PC-3 (cell line): Measurements from ENCODE around the gene TF.

ENCODE experiments used
- EZH2 ChIP-seq: fragments of 300-600 bp; sonication (generic); IDR thresholded peaks from one replicate; pipeline ENCODE4 v1.6.1; 2017; ENCODE audit warnings: antibody characterized with exemption, mild to moderate bottlenecking, low read length; ENCODE audit not compliant: unreplicated experiment
- EZH2phosphoT487 ChIP-seq: fragments of 300-600 bp; sonication (generic); IDR thresholded peaks from 2 replicates; pipeline ENCODE4 v1.6.1; 2018; ENCODE audit warnings: mild to moderate bottlenecking, antibody characterized with exemption, low read length, borderline replicate concordance
- TF ChIP-seq, protein P1 (sequence below): fragments of 300-600 bp; sonication (generic); conservative IDR thresholded peaks from 2 replicates; pipeline ENCODE4 v1.5.1; 2017; ENCODE audit warnings: antibody characterized with exemption, low read depth, mild to moderate bottlenecking, low read length

DNA sequence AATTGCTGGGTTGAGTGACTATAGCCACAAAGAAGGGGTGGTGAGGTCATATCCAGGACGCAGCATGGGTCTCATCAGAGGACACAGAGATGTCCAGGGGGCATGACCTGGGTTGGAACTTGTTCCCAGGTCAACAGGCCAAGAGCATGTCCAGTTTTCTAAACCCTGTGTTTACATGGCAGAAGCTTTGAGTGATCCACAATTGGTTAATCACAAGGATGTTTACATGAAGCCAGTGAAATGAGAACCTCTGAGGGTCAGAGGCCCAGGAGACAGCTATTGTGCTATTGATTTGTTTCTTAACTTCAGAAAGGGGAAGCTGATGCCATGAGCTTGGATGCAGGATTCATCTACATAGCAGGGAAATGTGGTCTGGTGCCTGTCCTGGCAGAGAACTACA, 42.3 kb upstream of the TF start:
- TF ChIP-seq, protein P1, sequence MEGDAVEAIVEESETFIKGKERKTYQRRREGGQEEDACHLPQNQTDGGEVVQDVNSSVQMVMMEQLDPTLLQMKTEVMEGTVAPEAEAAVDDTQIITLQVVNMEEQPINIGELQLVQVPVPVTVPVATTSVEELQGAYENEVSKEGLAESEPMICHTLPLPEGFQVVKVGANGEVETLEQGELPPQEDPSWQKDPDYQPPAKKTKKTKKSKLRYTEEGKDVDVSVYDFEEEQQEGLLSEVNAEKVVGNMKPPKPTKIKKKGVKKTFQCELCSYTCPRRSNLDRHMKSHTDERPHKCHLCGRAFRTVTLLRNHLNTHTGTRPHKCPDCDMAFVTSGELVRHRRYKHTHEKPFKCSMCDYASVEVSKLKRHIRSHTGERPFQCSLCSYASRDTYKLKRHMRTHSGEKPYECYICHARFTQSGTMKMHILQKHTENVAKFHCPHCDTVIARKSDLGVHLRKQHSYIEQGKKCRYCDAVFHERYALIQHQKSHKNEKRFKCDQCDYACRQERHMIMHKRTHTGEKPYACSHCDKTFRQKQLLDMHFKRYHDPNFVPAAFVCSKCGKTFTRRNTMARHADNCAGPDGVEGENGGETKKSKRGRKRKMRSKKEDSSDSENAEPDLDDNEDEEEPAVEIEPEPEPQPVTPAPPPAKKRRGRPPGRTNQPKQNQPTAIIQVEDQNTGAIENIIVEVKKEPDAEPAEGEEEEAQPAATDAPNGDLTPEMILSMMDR: no peak
- TF ChIP-seq EZH2 (no peak), EZH2phosphoT487 (no peak)
